H9 (cell line): ENCODE measurements around the gene ZFP36L1. TPM values are rescaled to one million over a fixed set of nuclear protein-coding genes. Genes with fewer than 3 reads are reported as not detected.

Experiments
- DNase-seq: peaks from one replicate; pipeline ENCODE4 v3.0.0-alpha.2; 2017
- H2AFZ ChIP-seq: one replicate; pipeline ENCODE4 v1.6.1; 2013; ENCODE audit warnings: mild to moderate bottlenecking, low read length, control low read depth, moderate library complexity
- H2AK5ac ChIP-seq: 2 replicates; pipeline ENCODE4 v1.6.1; 2013; ENCODE audit warnings: low read length, control low read depth, mixed read lengths; ENCODE audit not compliant: insufficient read length
- H2BK120ac ChIP-seq: one replicate; pipeline ENCODE4 v1.6.1; 2013; ENCODE audit warnings: low read depth, mild to moderate bottlenecking, low read length, control low read depth, inconsistent platforms; ENCODE audit not compliant: poor library complexity, severe bottlenecking
- H2BK12ac ChIP-seq: 2 replicates; pipeline ENCODE4 v1.6.1; 2013; ENCODE audit warnings: low read length, control low read depth, mixed read lengths, low read depth; ENCODE audit not compliant: insufficient read length
- H2BK15ac ChIP-seq: 2 replicates; pipeline ENCODE4 v1.6.1; 2013; ENCODE audit warnings: low read depth, low read length, control low read depth
- H2BK20ac ChIP-seq: one replicate; pipeline ENCODE4 v1.6.1; 2013; ENCODE audit warnings: low read depth, mild to moderate bottlenecking, low read length, control low read depth, inconsistent platforms; ENCODE audit not compliant: poor library complexity, severe bottlenecking
- H2BK5ac ChIP-seq: 2 replicates; pipeline ENCODE4 v1.6.1; 2013; ENCODE audit warnings: low read length, control low read depth, mixed read lengths; ENCODE audit not compliant: insufficient read length
- H3K14ac ChIP-seq: 2 replicates; pipeline ENCODE4 v1.6.1; 2013; ENCODE audit warnings: low read length, control low read depth; ENCODE audit not compliant: insufficient read depth
- H3K18ac ChIP-seq: 2 replicates; pipeline ENCODE4 v1.6.1; 2013; ENCODE audit warnings: low read depth, mild to moderate bottlenecking, mixed read lengths, low read length, control low read depth; ENCODE audit not compliant: insufficient read length
- H3K23ac ChIP-seq: 2 replicates; pipeline ENCODE4 v1.6.1; 2013; ENCODE audit warnings: low read length, control low read depth, mixed read lengths, low read depth; ENCODE audit not compliant: insufficient read length
- H3K23me2 ChIP-seq: 2 replicates; pipeline ENCODE4 v1.6.1; 2013; ENCODE audit warnings: low read depth, mild to moderate bottlenecking, mixed read lengths, low read length, control low read depth; ENCODE audit not compliant: insufficient read length, poor library complexity, severe bottlenecking
- H3K27ac ChIP-seq: 2 replicates; pipeline ENCODE4 v1.5.1; 2013; ENCODE audit warnings: low read length, control low read depth, mixed read lengths, low read depth; ENCODE audit not compliant: insufficient read length
- H3K27me3 ChIP-seq: 2 replicates; pipeline ENCODE4 v1.6.1; 2013; ENCODE audit warnings: low read length, control low read depth, inconsistent platforms; ENCODE audit not compliant: insufficient read depth
- H3K4ac ChIP-seq: 2 replicates; pipeline ENCODE4 v1.6.1; 2013; ENCODE audit warnings: low read depth, mild to moderate bottlenecking, control low read depth, inconsistent platforms, low read length, moderate library complexity
- H3K4me1 ChIP-seq: 2 replicates; pipeline ENCODE4 v1.6.1; 2013; ENCODE audit warnings: low read length, control low read depth, inconsistent platforms; ENCODE audit not compliant: insufficient read depth
- H3K4me2 ChIP-seq: 2 replicates; pipeline ENCODE4 v1.6.1; 2013; ENCODE audit warnings: low read length, control low read depth, mixed read lengths; ENCODE audit not compliant: insufficient read length, insufficient read depth
- H3K56ac ChIP-seq: 2 replicates; pipeline ENCODE4 v1.6.1; 2013; ENCODE audit warnings: low read depth, mild to moderate bottlenecking, mixed read lengths, low read length, control low read depth; ENCODE audit not compliant: insufficient read length
- H3K79me1 ChIP-seq: 2 replicates; pipeline ENCODE4 v1.6.1; 2013; ENCODE audit warnings: low read depth, mild to moderate bottlenecking, moderate library complexity, low read length, control low read depth, inconsistent platforms; ENCODE audit not compliant: insufficient read depth, poor library complexity, severe bottlenecking
- H3K79me2 ChIP-seq: 2 replicates; pipeline ENCODE4 v1.6.1; 2013; ENCODE audit warnings: low read length, control low read depth, inconsistent platforms; ENCODE audit not compliant: insufficient read depth
- H3K9ac ChIP-seq: 2 replicates; pipeline ENCODE4 v1.6.1; 2013; ENCODE audit warnings: low read length, control low read depth, mixed read lengths; ENCODE audit not compliant: insufficient read length; ENCODE audit errors: extremely low read depth
- H3K9me3 ChIP-seq: one replicate; pipeline ENCODE4 v1.6.1; 2013; ENCODE audit warnings: low read depth, low read length, inconsistent platforms; ENCODE audit not compliant: control insufficient read depth
- H3T11ph ChIP-seq: one replicate; pipeline ENCODE4 v1.6.1; 2013; ENCODE audit warnings: mild to moderate bottlenecking, low read length, control low read depth, inconsistent platforms
- H4K20me1 ChIP-seq: one replicate; pipeline ENCODE4 v1.6.1; 2013; ENCODE audit not compliant: control insufficient read depth, insufficient read length, insufficient read depth
- H4K5ac ChIP-seq: 2 replicates; pipeline ENCODE4 v1.6.1; 2013; ENCODE audit warnings: low read depth, mild to moderate bottlenecking, mixed read lengths, low read length, control low read depth; ENCODE audit not compliant: insufficient read length
- H4K8ac ChIP-seq: replicated peaks from 2 replicates; pipeline ENCODE4 v1.6.1; 2013; ENCODE audit warnings: low read length, control low read depth, mixed read lengths, low read depth; ENCODE audit not compliant: insufficient read length
- H4K91ac ChIP-seq: 2 replicates; pipeline ENCODE4 v1.6.1; 2013; ENCODE audit warnings: low read depth, mild to moderate bottlenecking, moderate library complexity, mixed read lengths, low read length, control low read depth; ENCODE audit not compliant: insufficient read length
- H3K27ac Mint-ChIP-seq, 3 experiments: 2 replicates in 2 of 3; 3 replicates in 1 of 3; pipeline ENCODE4 v1.8.0; 2020 to 2021; ENCODE audit warnings: mixed read lengths in 3 of 3, mild to moderate bottlenecking in 1 of 3, moderate library complexity in 1 of 3
- H3K27me3 Mint-ChIP-seq: 2 replicates; pipeline ENCODE4 v1.8.0; 2021; ENCODE audit warnings: low read depth, mild to moderate bottlenecking, moderate library complexity, mixed read lengths
- H3K36me3 Mint-ChIP-seq, 3 experiments: 2 replicates in 2 of 3; 3 replicates in 1 of 3; pipeline ENCODE4 v1.8.0; 2020 to 2021; ENCODE audit warnings: low read depth in 3 of 3, mixed read lengths in 3 of 3; ENCODE audit not compliant: insufficient read depth in 1 of 3
- H3K4me1 Mint-ChIP-seq, 2 experiments: 2 replicates each; pipeline ENCODE4 v1.8.0; 2020; ENCODE audit warnings: mixed read lengths in 2 of 2
- H3K4me3 Mint-ChIP-seq, 2 experiments: 2 replicates in 1 of 2; 3 replicates in 1 of 2; pipeline ENCODE4 v1.8.0; 2020 to 2021; ENCODE audit warnings: mild to moderate bottlenecking in 2 of 2, mixed read lengths in 2 of 2, moderate library complexity in 1 of 2
- H3K9me3 Mint-ChIP-seq, 2 experiments: 2 replicates in 1 of 2; 3 replicates in 1 of 2; pipeline ENCODE4 v1.8.0; 2020; ENCODE audit warnings: mild to moderate bottlenecking in 2 of 2, mixed read lengths in 2 of 2, moderate library complexity in 1 of 2
- CTCF ChIP-seq: fragments of 200-600 bp; sonication (generic); conservative IDR thresholded peaks from 3 replicates; pipeline ENCODE4 v1.8.0; 2021; ENCODE audit warnings: antibody characterized with exemption, mild to moderate bottlenecking
- WGBS: extraction: QIAGEN DNeasy Blood & Tissue Kit; methylation state at CpG from one replicate; pipeline ENCODE4 v1.1.7; 2013; ENCODE audit warnings: missing lambda C conversion rate, low lambda C conversion rate, mixed read lengths; ENCODE audit not compliant: insufficient read length; ENCODE audit errors: extremely low coverage; 5-methylcytosine and 5-hydroxymethylcytosine counted together
- total RNA-seq: library from RNA; stranded (reverse); gene quantifications from 2 replicates; pipeline ENCODE4 v1.2.1, GENCODE V29; 2021

The ZFP36L1 gene
- total RNA-seq, 1 experiment from 2014 or later = 109 TPM

- H3K4ac ChIP-seq = no peak overlapping the region
- no peak overlapping the region for H3K27ac ChIP-seq
- H4K8ac ChIP-seq = no peak overlapping the region
- H3K27me3 ChIP-seq = no peaks in the 10 kb centered on the region
- no peak for DNase-seq
- Mint-ChIP-seq H3K9me3 (no peaks in the 10 kb centered on the region), H3K4me3 (no peak overlapping the region), H3K27ac (no peak overlapping the region; a peak in 1 of 7 replicates), H3K27me3 (peaks cover 5% of the 10 kb centered on the region), H3K4me1 (peaks cover 8 to 17% of the 10 kb centered on the region in 2 experiments), H3K36me3 (no peaks in the 10 kb centered on the region; a peak in 1 of 7 replicates)
- H3T11ph ChIP-seq = no peak overlapping the region
- no peak for TF ChIP-seq CTCF
- no peak overlapping the region for H2AFZ ChIP-seq
- WGBS = no CpG with 5 or more reads among the region's 9 CpGs
- H2BK12ac ChIP-seq = no peak overlapping the region
- no peaks in the 10 kb centered on the region for H4K20me1 ChIP-seq
- no peaks in the 10 kb centered on the region for H3K9me3 ChIP-seq
- H2BK15ac ChIP-seq = no peak overlapping the region
- no peaks in the 10 kb centered on the region for H3K79me2 ChIP-seq
- H3K9ac ChIP-seq = no peak overlapping the region
- no peaks in the 10 kb centered on the region for H3K4me1 ChIP-seq
- H3K56ac ChIP-seq = no peak overlapping the region
- no peak overlapping the region for H3K18ac ChIP-seq
- no peak overlapping the region for H2AK5ac ChIP-seq
- no peak overlapping the region for H4K5ac ChIP-seq
- no peak overlapping the region for H2BK20ac ChIP-seq
- no peak overlapping the region for H3K14ac ChIP-seq
- no peak overlapping the region for H4K91ac ChIP-seq
- H3K23ac ChIP-seq = no peak overlapping the region
- no peaks in the 10 kb centered on the region for H3K23me2 ChIP-seq
- no peak overlapping the region for H2BK120ac ChIP-seq
- no peak overlapping the region for H2BK5ac ChIP-seq
- no peaks in the 10 kb centered on the region for H3K79me1 ChIP-seq
- no peak overlapping the region for H3K4me2 ChIP-seq
Observed at GRCh38 chr14:68770051-68770450, 22.8 kb downstream of the ZFP36L1 start.
